ENCODE results near the gene PKIB.
A peak's percentile ranks its signal among the peaks of the same experiment; 100 is the strongest.

Gene PKIB

DNA sequence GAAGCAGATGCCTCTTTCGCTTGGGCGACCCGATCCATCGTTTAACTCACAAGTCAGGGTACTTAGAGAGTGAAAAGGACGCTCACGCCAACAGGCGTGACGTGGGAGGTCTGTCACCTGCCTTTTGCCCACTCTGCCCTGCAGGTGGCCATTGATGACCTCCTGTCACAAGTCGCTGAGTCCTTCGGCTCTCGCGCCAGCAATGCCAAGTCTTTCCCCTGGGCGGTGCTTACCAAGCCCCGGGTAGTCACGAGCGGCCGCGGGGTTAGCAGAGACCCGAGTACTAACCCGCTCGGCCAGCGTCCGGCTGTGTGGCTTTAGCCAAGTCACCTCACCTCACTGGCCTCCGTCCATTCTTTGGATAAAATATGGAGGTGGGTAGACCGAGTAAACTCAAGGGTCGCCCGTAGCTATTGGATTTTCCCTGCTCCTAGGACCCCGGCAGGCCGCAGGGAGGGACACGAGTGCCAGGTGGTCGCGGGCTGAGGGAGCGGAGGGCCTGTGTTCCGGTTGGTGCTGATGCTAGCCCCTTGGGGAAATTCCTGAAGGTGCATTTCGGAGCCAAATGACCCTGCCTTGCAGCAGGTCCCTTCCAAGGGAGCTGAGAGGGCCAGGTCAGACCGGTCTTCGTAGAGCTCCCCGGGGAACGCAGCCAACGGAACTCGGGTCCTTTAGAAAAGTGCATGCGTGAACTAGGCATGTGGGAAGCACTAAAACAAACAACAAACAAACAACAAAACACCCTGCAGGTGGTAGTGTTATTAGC is 668 bp downstream of the PKIB start:
- TF ChIP-seq ZFX (IDR thresholded peaks at IDR 0.05): no peak
- TF ChIP-seq, protein P1, sequence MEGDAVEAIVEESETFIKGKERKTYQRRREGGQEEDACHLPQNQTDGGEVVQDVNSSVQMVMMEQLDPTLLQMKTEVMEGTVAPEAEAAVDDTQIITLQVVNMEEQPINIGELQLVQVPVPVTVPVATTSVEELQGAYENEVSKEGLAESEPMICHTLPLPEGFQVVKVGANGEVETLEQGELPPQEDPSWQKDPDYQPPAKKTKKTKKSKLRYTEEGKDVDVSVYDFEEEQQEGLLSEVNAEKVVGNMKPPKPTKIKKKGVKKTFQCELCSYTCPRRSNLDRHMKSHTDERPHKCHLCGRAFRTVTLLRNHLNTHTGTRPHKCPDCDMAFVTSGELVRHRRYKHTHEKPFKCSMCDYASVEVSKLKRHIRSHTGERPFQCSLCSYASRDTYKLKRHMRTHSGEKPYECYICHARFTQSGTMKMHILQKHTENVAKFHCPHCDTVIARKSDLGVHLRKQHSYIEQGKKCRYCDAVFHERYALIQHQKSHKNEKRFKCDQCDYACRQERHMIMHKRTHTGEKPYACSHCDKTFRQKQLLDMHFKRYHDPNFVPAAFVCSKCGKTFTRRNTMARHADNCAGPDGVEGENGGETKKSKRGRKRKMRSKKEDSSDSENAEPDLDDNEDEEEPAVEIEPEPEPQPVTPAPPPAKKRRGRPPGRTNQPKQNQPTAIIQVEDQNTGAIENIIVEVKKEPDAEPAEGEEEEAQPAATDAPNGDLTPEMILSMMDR (conservative IDR thresholded peaks at IDR 0.05): peak; percentile 8; the same call in 1 of the 2 replicates

DNA sequence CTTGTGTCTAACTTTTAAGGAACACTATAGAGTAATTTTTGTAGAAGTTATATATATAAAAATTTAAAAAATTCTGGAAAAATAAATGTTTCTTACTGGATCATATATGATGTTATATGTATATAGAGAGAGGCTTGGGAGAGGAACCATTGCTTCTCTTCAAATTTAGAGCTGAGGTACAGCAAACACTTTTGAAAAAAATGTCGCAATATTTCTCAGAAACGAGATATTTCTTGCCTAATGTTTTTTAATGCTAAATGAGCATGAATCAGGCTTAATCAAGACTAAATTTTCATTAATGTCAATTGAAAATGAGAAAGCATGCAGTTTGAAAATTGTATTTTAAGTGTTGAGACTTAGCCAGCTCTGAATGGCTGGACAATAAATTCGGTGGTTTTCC is 2.6 kb downstream of the PKIB start:
- no peak for TF ChIP-seq ZFX (IDR thresholded peaks at IDR 0.05)
- TF ChIP-seq, protein P1 (conservative IDR thresholded peaks at IDR 0.05): no peak
- no peak overlapping the region for H3K27ac ChIP-seq

More for the DNA sequence above, 668 bp downstream of the PKIB start:
- H3K27ac ChIP-seq: peak overlapping the region; percentile 47

DNA sequence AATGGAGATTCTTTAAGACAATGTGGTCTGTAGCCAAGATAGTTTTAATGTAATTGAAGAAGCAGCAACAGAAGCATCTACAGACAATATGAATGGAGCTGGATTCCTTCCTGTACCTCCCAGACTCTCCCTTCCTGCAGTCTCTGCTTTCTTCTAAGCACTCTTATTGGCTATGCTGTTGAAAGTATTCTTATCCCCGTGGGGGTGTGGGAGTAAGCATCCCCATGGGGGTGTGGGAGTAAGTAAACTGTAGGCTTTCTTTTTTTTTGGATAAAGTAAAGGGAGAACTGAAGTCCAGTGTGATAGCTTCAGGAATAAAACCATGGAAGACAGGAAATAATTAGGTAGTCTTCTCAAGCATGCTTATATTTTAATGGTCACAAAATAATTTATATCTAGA is 4.1 kb downstream of the PKIB start:
- no peak for TF ChIP-seq ZFX (IDR thresholded peaks at IDR 0.05)
- TF ChIP-seq, protein P1 (conservative IDR thresholded peaks at IDR 0.05): no peak
- H3K27ac ChIP-seq: no peak overlapping the region

DNA sequence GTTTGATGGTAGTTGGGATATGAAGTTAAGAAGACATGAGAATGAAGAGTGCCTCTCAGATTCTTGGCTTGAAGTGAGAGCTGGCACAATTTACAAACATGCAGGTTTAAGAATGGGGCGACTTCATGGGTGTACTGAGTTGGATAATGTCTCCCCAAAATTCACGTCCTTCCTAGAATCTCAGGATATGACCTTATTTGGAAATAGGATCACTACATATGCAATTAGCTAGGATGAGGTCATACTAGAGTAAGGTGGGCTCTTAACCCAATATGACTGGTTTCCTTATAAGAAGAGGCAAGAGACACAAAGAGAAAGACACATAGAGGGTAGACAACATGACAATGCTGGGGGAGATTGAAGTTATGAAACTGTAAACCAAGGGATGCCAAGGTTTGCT is 5.2 kb downstream of the PKIB start:
- H3K27ac ChIP-seq: no peak overlapping the region
- TF ChIP-seq, protein P1 (conservative IDR thresholded peaks at IDR 0.05): no peak
- TF ChIP-seq ZFX (IDR thresholded peaks at IDR 0.05): no peak

DNA sequence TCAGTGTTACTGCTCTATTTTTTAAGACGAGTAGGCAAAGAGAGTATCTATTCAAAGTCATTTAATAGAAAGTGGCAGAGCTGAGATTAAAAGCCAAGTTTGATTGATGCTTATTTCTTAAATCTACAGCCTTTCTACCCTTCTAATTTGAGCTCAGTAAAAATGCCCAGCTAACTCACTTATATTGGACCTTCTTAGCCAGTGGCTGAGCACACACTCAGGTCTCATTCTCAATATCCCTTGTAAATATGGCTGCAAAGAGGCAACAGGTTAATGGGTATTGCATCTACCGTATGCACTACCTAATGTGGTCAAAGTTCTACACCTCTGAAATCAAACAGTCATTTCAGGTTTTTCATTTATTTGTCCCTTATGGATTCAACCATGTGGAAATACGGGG is 6.7 kb downstream of the PKIB start:
- TF ChIP-seq, protein P1 (conservative IDR thresholded peaks at IDR 0.05): no peak
- TF ChIP-seq ZFX (IDR thresholded peaks at IDR 0.05): no peak
- H3K27ac ChIP-seq: no peak overlapping the region

DNA sequence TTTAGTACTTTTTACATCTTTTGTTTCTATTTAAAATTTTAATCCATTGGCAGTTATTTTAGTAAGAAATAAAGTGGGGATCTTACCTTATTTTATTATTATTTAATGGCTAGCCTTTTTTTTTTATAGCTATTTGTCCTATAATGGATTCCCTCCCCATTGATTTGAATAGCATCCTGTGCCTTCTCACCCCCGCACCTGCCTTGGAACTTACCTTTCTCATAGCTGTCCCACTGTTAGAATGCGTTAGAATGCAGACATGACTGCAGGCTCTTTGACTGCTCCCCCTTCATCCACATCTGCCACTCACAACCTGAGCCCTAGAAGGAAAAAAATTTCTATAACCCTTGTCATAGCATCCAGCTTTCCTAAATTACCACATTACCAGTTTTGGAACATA is 9.1 kb downstream of the PKIB start:
- H3K27ac ChIP-seq: no peak overlapping the region
- no peak for TF ChIP-seq ZFX (IDR thresholded peaks at IDR 0.05)
- TF ChIP-seq, protein P1 (conservative IDR thresholded peaks at IDR 0.05): no peak

DNA sequence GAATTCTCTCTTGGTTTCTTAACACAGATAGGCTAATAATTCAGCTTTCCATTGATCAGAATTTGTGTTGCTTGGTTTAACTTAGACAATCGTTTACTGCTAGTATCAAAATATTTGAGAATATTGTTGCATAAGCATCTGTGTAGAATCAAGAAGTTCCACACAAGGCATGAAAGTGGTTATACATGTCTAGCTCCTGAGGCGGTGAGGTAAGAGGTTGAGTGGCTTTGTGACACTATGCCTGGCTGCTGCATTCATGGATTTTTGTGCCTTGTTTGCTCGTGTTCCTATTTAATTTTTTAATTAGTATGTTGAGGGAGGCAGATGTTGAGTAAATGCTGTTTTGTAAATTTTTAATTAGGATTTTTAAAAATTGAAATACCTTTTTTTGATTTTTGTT is 10.2 kb downstream of the PKIB start:
- no peak overlapping the region for H3K27ac ChIP-seq
- TF ChIP-seq, protein P1 (conservative IDR thresholded peaks at IDR 0.05): no peak
- no peak for TF ChIP-seq ZFX (IDR thresholded peaks at IDR 0.05)
